ENCODE results near the gene OVOL1.

Gene OVOL1

DNA sequence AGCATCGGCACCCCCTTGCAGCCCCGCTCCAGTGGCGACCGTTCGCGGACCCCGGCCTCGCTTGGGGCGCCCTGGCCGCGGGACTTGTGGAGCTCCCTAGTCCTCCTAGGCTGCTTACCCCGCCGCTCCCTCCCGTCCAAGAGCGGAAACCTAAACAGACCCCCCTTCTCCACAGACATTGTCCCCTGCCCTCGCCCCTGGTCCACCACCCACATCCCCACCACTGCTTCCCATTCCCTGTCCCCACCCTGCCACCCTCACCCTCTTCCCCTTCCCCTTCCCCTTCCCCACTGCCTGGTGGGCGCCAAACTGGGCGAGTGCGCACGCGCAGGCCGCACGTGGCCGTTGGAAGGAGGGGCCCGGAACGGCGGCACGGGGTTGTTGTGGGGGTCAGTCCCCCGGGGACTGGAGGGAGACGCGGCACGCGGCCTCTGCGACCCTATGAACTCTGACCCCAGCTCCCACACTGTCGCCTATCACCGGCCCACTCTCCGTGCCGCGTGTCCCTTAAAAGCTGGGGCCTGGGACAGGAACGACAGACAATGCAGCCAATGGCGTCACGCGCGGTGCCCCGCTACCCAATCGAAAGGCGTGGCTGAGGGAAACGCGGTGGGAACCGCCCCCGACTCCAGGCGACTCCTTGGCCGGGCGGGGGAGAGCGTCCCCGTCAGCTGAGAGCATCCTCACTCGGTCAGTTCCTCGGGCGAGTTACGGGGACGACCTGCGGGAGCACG, 46.6 kb downstream of the OVOL1 start, which contains the start of gene SNX32:
Gene SNX32 (plus strand): TSS at position 667 of the 734 bp plus-strand sequence. CDS start 103 bp downstream, outside the sequence.
- H3K27ac ChIP-seq = peak within 1 kb of the TSS; percentile 58
- TF ChIP-seq, protein P1, sequence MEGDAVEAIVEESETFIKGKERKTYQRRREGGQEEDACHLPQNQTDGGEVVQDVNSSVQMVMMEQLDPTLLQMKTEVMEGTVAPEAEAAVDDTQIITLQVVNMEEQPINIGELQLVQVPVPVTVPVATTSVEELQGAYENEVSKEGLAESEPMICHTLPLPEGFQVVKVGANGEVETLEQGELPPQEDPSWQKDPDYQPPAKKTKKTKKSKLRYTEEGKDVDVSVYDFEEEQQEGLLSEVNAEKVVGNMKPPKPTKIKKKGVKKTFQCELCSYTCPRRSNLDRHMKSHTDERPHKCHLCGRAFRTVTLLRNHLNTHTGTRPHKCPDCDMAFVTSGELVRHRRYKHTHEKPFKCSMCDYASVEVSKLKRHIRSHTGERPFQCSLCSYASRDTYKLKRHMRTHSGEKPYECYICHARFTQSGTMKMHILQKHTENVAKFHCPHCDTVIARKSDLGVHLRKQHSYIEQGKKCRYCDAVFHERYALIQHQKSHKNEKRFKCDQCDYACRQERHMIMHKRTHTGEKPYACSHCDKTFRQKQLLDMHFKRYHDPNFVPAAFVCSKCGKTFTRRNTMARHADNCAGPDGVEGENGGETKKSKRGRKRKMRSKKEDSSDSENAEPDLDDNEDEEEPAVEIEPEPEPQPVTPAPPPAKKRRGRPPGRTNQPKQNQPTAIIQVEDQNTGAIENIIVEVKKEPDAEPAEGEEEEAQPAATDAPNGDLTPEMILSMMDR (IDR thresholded peaks at IDR 0.05; ENCODE audit: low read depth, low read length, missing control alignments) = no peak
- H3K36me3 ChIP-seq (replicated peaks) = no peaks in the 10 kb centered on the region
- peak; percentile 90 for DNase-seq
- no peaks in the 10 kb centered on the region for H3K27me3 ChIP-seq (replicated peaks)
- H3K4me3 ChIP-seq (ENCODE audit: low read depth, low read length) = peak within 1 kb of the TSS; percentile 74
- in situ Hi-C loops (cut with HindIII; ENCODE audit: low pct_ligation_motif_present, low sequenced_read_pairs) = no loop called here

GRCh38 chr11:65834202-65834601, 47.3 kb downstream of the OVOL1 start:
- H3K36me3 ChIP-seq (replicated peaks) = no peaks in the 10 kb centered on the region
- H3K27ac ChIP-seq = no peak overlapping the region
- DNase-seq = no peak
- TF ChIP-seq, protein P1 (IDR thresholded peaks at IDR 0.05; ENCODE audit: low read depth, low read length, missing control alignments) = no peak
- no peaks in the 10 kb centered on the region for H3K27me3 ChIP-seq (replicated peaks)
- in situ Hi-C loops (cut with HindIII; ENCODE audit: low pct_ligation_motif_present, low sequenced_read_pairs) = no loop called here
- peak overlapping the region; percentile 74 for H3K4me3 ChIP-seq (ENCODE audit: low read depth, low read length)

DNA sequence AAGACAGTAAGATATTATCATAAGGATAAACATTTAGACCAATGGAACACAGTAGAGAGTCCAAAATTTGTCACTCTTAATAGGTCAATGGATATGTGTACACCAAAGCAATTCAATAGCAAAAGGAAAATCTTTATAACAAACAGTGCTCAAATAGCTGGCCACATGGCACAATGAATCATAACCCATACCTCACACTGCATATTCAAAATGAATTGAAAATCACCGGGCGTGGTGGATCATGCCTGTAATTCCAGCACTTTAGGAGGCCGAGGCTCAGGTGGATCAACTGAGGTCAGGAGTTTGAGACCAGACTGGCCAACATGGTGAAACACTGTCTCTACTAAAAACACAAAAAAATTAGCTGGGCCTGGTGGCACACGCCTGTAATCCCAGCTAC, 55.3 kb downstream of the OVOL1 start:
- Histone ChIP-seq H3K4me3 (ENCODE audit: low read depth, low read length) (no peak overlapping the region), H3K27me3 (replicated peaks) (no peaks in the 10 kb centered on the region), H3K27ac (no peak overlapping the region), H3K36me3 (replicated peaks) (no peaks in the 10 kb centered on the region)
- TF ChIP-seq, protein P1 (IDR thresholded peaks at IDR 0.05; ENCODE audit: low read depth, low read length, missing control alignments) = no peak
- no peak for DNase-seq
- in situ Hi-C loops (cut with HindIII; ENCODE audit: low pct_ligation_motif_present, low sequenced_read_pairs) = no loop called here

GRCh38 chr11:65843811-65844210, 56.9 kb downstream of the OVOL1 start:
- TF ChIP-seq, protein P1 (IDR thresholded peaks at IDR 0.05; ENCODE audit: low read depth, low read length, missing control alignments) = no peak
- no peak for DNase-seq
- in situ Hi-C loops (cut with HindIII; ENCODE audit: low pct_ligation_motif_present, low sequenced_read_pairs) = no loop called here
- Histone ChIP-seq H3K27me3 (replicated peaks) (no peaks in the 10 kb centered on the region), H3K27ac (no peak overlapping the region), H3K36me3 (replicated peaks) (no peaks in the 10 kb centered on the region), H3K4me3 (ENCODE audit: low read depth, low read length) (no peak overlapping the region)

GRCh38 chr11:65844231-65844872, 57.5 kb downstream of the OVOL1 start:
- Histone ChIP-seq H3K27ac (no peak overlapping the region), H3K4me3 (ENCODE audit: low read depth, low read length) (no peak overlapping the region), H3K36me3 (replicated peaks) (no peaks in the 10 kb centered on the region), H3K27me3 (replicated peaks) (no peaks in the 10 kb centered on the region)
- DNase-seq = no peak
- in situ Hi-C loops (cut with HindIII; ENCODE audit: low pct_ligation_motif_present, low sequenced_read_pairs) = no loop called here
- TF ChIP-seq, protein P1 (IDR thresholded peaks at IDR 0.05; ENCODE audit: low read depth, low read length, missing control alignments) = no peak

All from brain microvascular endothelial cell (primary cell).